ENCODE results near the gene ASXL2.
"Not testable (repeated sequence)": the region's sequence is repeated elsewhere in the genome, so short reads cannot be mapped to it uniquely, and the experiment has no call there.

ASXL2 gene

GRCh38 chr2:25878361-25879132, at the start of gene ASXL2:
ASXL2 (minus strand) TSS chr2:25878487; CDS start chr2:25878222, 265 bp downstream.
- peak; percentile 94 for DNase-seq

GRCh38 chr2:25926984-25927756, 48.9 kb upstream of the ASXL2 start:
- DNase-seq: no peak

GRCh38 chr2:25922501-25922900, 44.2 kb upstream of the ASXL2 start:
- no peak for DNase-seq

GRCh38 chr2:25920786-25921415, 42.6 kb upstream of the ASXL2 start:
- DNase-seq: no peak

- no peak for DNase-seq
Observed at GRCh38 chr2:25920336-25920735, 42.0 kb upstream of the ASXL2 start.

GRCh38 chr2:25917832-25918231, 39.5 kb upstream of the ASXL2 start:
- no peak for DNase-seq

- not testable (repeated sequence) for DNase-seq
Observed at GRCh38 chr2:25917411-25917810, 39.1 kb upstream of the ASXL2 start.

- peak; percentile 29 for DNase-seq
Observed at GRCh38 chr2:25915944-25916772, 37.9 kb upstream of the ASXL2 start.

GRCh38 chr2:25915411-25915810, 37.1 kb upstream of the ASXL2 start:
- DNase-seq: not testable (repeated sequence)

GRCh38 chr2:25913696-25913973, 35.3 kb upstream of the ASXL2 start:
- not testable (repeated sequence) for DNase-seq

- DNase-seq: no peak
Observed at GRCh38 chr2:25912851-25913695, 34.8 kb upstream of the ASXL2 start.

- DNase-seq: not testable (repeated sequence)
Observed at GRCh38 chr2:25909574-25909973, 31.3 kb upstream of the ASXL2 start.

- DNase-seq: no peak
Observed at GRCh38 chr2:25905126-25905525, 26.8 kb upstream of the ASXL2 start.

- DNase-seq: no peak
Observed at GRCh38 chr2:25903216-25903776, 25.0 kb upstream of the ASXL2 start.

GRCh38 chr2:25899404-25899970, 21.2 kb upstream of the ASXL2 start:
- DNase-seq: no peak

- no peak for DNase-seq
Observed at GRCh38 chr2:25897506-25897905, 19.2 kb upstream of the ASXL2 start.

- DNase-seq: not testable (repeated sequence)
Observed at GRCh38 chr2:25896308-25896707, 18.0 kb upstream of the ASXL2 start.

- DNase-seq: no peak
Observed at GRCh38 chr2:25895610-25896009, 17.3 kb upstream of the ASXL2 start.

GRCh38 chr2:25895018-25895417, 16.7 kb upstream of the ASXL2 start:
- DNase-seq: no peak

- no peak for DNase-seq
Observed at GRCh38 chr2:25894135-25894830, 16.0 kb upstream of the ASXL2 start.

GRCh38 chr2:25891672-25892071, 13.4 kb upstream of the ASXL2 start:
- no peak for DNase-seq
